CD4-positive, alpha-beta T cell treated with Interleukin-1 beta for 1 hour (primary cell): ENCODE measurements around the gene BCO2.
"Not testable (repeated sequence)": the region's sequence is repeated elsewhere in the genome, so short reads cannot be mapped to it uniquely, and the experiment has no call there.

ENCODE experiments used
- DNase-seq, 2 donors: peaks; one replicate each; pipeline ENCODE4 v3.0.0-alpha.2; 2020 to 2022

Gene BCO2, protein sequence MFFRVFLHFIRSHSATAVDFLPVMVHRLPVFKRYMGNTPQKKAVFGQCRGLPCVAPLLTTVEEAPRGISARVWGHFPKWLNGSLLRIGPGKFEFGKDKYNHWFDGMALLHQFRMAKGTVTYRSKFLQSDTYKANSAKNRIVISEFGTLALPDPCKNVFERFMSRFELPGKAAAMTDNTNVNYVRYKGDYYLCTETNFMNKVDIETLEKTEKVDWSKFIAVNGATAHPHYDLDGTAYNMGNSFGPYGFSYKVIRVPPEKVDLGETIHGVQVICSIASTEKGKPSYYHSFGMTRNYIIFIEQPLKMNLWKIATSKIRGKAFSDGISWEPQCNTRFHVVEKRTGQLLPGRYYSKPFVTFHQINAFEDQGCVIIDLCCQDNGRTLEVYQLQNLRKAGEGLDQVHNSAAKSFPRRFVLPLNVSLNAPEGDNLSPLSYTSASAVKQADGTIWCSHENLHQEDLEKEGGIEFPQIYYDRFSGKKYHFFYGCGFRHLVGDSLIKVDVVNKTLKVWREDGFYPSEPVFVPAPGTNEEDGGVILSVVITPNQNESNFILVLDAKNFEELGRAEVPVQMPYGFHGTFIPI

DNA sequence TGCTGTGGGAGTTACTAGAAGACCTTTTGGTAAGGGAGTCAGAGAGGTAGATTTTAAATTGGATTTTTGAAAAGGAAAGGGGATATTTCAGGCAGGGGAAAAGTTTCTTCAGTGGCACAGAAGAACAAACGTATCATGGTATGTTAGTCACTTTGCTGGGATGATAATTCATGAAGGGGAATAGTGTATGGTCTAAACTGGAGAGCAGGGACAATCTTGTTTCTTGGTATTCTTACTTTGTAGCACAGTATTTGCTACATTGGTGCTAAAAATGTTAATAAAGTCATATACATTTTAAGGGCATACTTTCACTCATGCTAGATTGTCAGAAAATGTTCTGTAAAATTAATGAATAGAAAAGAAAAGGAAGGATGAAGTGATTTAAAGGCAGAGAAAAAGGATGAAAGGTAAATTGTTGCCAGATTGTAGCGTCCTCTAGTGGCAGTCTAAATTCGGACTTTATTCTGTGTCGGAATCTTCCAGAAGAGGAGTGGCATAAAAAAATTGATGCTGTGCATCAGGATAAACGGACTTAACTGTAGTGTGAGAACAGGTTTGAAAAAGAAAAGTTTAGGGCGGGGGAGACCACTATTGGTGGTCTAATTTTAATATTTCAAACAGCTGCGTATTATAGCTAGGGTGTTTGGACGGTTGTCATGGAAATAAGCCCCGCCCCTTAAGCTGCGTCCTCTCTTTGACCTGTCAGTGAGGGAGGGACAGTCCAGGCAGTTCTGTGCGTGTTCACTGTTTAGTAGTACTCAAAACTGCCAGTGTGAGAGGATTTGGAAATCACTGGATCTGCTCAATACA, at the start of gene BCO2:
Gene BCO2, plus strand, starts transcription at position 724 of the 810 bp plus-strand sequence. CDS start 90 bp downstream, outside the sequence.
- DNase-seq, result peak; percentile 63 to 81

DNA sequence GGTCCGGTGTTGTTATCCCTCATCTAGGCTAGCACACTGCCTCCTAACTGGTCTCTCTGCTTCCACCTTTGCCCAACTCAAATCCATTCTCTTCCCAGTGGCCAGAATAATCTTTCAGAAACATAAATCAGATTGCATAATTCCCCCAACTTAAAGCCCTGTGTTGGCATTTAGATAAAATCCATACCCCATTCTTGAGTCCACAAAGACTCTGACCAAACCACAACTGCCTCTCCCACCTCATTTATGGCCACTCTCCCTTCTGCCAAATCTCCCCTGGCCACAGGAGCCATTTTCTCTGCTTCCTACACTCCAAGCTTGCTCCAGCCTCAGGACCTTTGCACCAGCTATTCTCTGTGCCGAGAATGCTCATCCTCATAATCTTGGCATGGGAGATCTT, 48.3 kb upstream of the BCO2 start:
- no peak for DNase-seq

DNA sequence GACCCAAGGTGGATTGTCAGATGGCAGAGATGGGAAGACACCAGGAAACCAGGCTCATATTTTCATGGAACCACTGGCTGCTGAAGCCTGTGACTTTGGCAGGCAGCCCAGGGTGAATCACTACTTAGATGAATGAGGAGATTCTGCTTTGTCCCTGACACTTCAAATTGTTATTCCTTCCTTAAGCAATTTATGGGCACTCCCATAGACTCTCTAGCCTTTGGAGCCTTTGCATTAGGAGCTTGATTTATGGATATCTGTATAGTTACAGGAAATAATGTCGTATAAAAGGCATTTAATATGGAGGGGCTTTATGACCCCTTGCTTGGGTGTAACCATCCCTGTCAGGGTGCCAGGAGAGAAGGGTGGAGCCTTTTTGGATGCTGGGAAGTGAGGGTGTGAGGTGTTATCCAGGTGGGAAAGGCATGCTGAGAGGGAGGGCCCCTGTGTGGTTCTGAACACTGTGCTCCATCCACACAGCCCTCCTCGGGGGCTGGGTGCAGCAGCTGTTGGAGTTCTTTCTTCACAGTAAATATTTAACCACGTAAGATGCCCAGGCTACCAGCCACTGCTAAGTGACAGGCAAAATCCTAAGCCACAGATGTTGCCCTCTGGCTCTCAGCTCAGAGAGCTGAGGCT, 46.7 kb upstream of the BCO2 start:
- no peak for DNase-seq

DNA sequence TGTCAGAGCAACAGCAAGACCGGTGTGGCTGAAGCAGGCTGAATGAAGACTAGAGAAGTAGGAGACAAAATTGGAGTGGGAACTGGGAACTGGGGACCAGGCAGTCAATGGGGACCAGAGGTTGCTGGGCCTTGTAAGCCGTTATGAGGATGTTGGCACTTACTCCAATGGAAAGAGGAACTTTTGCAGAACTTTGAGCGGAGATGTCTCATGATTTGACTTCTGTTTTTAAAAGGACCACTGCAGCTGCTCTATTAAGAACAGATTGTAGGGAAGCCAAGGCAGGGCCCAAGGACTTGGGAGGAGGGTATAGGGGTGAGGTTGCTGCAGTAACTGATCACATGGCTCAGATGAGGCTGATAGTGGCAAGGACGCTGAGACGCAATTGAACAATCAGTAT, 45.7 kb upstream of the BCO2 start:
- peak in 1 of 2 donors; percentile 2 for DNase-seq

DNA sequence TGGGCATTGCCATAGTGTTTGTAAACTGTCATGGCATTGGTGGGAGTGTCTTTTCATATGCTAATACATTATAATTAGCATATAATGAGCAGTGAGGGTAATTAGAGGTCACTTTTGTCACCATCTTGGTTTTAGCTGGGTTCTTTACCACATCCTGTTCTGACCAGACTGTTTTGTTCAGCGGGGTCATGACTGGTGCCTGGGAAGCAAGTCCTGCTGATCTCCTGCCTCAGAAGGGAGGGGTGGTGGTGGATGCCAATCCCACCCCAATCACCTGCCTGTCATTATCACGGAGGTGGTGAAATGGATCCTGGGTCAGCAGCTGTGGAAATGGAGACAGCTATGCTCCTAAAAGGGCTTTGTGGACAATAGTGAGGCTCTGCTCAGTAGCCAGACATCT, 42.6 kb upstream of the BCO2 start:
- DNase-seq, result no peak

DNA sequence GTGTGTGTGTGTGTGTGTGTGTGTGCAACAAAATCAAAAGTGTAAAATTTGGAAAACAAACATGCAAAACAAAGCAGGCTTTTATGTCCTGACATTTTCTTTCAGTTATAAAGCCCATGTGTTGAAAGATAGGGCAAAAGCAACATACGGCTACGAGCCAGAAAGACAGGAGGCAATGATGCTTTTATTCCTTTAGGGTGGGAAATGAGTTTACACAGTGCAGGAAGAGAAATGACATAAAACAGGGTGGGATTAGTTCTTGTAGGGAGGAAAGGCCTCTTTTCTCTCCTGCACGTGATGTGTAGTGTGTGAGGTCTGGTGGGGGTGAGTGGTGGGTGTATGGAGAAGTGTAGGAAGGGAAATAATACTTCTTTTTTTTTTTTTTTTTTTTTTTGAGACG, 40.8 kb upstream of the BCO2 start:
- no peak for DNase-seq

DNA sequence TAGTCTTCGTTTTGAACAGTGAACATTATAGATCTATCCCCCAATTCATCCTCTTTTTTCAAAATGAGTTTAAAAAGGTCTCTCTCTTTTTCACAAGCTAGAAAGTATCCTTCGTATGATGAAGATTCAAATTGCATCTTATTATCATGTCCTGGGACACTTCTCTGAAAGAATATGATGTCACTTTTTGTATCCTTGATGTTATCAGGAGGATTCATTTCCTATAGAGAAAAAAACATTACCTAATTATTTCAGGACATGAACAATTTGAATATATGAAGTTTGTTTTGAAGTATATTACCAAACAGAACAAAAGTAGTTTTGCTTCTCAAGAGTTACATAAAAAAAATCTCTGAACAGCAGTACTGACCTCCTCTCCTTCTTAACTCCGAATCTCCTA, 31.7 kb upstream of the BCO2 start:
- DNase-seq, result no peak

DNA sequence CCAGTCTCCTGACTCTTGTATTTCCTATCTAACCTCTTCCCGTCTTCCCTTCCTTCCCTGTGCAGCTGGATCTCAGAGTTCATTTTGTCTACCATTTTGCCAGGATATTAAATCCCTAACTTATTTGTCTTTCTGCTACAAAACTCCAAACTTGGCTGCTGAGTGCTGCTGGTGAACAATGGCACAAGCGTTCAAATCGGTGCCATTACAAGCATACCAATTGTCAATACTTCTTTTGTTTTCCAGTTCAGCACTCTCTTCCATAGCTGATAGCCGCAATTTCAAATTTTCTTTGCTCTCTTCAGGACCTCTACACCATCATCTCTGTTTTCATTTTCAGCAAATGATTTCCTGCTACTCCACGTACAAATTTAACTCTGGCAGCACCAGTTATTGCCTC, 24.8 kb upstream of the BCO2 start:
- no peak for DNase-seq

DNA sequence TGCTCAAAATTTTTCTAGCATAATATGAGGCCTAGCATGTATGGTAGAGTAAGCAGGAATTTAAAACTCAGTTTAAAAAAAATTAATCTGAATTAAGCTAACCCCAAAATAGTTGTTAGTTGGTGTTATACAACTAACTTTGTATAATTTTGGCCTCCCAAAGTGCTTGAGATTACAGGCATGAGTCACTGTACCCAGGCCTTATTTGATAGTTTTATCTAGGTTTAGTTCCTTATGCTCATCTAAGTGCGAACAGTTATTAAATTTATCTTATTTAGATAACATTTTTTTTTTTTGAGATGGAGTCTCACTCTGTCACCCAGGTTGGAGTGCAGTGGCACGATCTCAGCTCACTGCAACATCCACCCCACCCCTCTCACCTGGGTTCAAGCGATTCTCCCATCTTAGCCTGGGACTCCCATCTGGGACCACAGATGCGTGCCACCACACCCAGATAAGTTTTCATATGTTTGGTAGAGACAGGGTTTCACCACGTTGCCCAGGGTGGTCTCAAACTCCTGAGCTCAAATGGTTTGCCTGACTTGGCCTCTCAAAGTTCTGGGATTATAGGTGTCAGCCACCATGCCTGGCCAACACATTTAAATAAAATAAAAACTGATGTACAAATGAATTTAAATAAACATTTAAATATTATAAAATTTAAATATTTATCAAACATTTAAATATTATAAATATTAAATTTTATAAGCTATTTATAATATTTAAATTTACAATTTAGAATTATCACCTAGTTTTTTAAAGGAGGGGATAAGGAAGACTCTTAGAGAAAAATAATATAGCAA, 19.0 kb upstream of the BCO2 start:
- DNase-seq, result no peak

DNA sequence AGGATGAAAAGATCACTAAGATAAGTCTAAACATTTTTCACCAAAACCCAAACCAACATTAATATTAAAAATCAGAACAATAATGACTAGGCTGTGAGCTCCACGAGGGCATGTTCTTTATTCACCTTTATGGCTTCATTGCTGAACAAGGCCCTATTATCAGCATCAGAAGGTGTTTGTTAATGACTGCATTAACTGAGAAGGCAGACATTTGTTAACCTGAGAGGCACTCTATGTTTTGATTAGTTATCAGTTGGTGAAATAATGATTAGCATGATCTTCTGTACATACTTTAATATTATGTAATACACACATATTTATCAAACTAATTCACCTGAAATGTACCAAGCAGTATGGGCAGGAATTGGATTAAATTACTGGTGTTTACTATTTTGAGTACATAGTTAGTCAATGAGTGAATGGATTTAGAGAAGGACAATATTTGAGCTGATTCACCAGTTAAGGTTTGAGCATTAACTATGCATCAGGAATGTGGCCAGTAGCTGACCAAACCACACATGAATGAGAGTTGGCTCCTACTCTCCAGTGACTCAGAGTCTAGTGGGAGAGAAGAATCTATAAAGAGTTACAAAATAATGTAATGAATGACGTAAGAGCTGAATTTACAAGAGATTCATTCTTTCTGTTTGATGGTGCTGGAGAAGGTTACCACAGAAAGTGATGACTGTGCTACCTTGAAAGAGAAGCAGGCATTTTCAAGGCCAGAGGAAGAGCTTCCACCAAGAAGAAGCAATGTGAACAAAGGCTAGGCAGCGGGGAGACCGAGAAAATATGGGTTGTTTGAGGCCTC, 18.2 kb upstream of the BCO2 start:
- DNase-seq, result peak in 1 of 2 donors; percentile 41

DNA sequence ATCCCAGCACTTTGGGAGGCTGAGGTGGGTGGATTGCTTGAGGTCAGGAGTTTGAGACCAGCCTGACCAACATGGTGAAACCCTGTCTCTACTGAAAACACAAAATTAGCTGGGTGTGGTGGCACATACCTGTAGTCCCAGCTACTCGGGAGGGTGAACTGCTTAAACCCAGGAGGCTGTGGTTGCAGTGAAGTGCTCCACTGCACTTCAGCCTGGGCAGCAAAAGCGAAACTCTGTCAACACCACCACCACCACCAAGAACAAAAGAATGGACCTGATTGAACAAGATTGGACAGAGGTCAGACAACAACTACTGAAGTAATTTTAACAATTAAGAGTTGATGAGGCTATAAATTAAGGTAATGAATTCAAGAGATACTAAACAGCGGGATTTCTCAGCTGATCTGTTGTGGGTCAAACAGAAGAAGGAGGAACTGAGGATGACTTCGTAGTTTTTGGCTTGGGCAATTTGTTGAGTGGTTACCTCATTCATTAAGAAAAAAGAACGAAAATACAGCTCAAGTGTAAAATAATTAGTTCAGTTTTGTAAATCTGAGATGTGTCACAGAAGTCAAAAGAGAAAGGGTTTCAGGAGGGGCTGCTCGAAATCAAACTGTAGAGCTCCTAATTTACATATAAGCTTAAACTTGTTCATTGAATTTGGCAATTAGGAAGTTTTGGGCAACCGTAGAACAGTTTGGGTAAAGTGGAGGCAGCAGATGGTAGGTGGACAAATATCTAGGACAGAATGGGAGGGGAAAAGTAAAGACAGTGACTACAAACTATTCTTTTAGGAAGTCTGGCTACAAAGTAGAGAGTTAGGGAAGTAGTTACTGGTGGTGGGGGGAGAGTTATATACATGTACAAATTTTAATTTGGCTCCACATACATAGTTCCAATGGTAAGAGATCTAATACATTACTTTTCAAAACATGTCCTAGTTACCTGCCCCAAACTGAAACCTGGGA, 15.9 kb upstream of the BCO2 start:
- no peak for DNase-seq

DNA sequence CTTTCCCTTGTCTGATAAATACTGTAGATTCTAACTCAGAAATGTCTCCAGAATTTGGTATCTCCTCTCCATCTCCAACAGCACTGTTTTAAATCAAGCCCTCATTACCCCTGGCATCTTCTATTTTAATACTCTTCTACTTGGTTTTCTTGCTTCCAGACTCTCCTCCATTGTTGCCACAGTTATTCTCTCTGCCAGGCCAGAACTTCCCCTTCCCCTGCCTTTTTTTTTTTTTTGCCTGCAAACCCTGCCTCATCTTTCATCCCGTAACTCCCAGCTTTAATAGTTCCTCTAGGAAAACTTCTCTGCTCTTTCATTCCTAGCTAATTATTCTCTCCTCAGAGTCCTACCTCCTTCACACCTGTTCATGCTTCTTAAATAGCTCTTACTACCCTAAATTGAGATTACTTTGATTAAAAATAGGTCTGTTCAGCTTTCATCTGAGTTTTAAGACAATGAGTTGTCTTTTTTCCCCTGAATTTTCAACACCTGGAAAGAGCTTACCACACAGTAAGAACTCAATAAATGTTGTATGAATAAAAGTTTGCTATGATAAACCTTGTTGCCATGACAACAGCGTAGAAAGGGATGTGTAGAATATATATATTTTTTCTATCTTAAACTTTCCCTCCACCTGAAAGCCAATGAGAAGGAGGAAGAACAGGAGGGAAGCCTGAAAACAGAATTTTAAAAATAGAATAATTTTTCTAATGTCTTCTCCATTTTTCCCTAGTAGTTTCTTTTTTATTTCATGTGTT, 15.0 kb upstream of the BCO2 start:
- DNase-seq, result no peak

DNA sequence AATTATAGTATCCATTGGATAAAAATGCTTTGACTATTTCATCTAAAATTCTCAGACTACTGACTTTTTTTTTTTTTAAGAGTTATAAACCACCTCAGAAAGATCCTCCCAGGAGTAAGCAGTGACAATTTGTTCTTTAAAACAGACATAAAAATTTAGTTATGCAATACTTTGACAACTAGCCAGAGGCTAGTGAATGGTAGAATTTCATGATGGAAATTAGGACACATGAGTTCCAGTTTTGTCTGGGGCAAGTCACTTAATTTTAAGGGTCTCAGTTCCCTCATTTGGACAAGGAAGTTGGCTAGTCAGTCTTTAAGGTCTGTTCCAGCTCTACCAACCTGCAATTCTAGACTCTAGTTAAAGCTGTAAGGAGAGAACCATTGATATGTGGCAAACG, 14.3 kb upstream of the BCO2 start:
- DNase-seq, result no peak

DNA sequence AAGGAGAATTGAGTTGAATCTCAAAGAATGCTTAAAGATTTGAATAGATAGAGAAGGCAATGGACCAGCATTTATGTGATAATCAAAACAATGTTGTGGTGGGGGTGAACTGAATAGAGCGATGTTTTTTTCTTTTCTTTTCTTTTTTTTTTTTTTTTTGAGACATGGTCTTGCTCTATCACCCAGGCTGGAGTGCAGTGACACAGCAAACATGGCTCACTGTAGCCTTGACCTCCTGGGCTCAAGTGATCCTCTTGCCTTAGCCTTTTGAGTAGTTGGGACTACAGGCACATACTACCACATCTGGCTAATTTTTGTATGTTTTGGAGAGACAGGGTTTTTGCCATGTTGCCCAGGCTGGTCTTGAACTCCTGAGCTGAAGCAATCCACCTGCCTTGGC, 13.1 kb upstream of the BCO2 start:
- not testable (repeated sequence) for DNase-seq

DNA sequence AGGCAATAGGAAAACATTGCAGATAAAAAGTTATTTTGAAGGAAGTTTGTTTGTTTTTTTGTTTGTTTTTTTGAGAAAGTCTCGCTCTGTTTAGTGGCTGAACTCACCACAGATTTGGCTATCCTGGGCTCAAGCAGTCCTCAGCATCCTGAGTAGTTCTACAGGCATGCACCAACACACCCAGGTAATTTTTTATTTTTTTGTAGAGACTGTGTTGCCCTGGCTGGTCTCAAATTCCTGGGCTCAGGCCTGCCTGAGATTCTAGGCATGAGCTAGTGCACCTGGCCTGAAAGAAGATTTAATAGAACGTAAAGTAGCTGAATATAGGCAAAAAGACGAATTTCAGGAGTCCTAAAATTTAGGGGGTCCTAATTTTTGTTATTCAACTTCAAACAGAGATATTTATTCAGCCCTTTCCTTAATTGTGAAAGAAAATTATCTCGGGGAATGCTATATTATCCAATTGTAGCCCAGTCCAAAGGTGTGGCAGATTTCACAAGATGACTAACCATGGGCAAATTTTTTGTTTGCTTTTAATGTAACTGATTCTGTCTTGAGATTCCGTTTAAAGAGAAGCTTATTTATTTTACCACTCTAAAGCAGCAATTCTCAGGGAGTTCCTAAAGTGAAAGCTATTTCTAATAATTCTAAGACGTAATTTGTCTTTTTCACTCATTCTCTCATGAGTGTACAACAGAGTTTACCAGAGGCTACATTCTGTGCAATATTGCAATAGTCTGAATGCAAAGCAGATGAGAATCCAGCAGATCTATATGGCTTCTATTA, 12.4 kb upstream of the BCO2 start:
- DNase-seq, result no peak

DNA sequence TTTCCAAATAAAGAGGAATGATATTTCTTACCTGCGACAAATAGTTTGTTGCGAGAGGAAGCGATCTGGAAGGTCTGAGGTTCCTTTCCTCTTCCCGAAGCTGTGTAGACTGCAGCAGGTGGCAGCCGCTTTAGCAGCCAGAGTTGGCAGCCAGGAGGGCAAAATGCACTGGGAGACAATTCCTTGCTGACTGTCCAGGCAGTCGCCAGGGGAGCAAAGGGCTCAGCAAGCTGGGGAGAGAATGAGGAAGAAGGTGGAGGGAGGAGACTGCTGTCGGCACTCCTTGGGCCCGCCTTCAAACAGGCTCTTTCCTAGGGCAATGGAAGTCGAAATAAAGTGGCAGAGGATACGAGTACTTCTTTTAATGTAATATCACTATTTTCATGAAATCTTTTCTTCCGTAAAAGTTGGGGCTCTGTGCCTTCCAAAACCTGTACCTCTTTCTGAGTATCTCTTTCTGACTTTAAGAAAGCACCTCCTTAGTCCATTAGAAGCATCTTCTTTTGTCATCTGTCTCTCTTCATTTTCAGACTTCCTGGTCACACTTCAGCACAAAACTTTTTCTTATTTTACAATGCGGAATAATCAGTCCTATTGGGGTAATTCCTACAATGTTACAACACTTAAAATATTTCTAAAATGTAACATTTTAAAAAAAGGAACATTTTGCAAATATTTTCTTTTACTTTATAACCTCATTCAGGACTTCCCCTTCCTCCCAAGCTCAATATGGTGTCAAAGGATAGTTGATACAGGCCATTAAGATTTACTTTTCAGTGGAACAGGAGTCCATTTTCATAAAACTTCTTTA, 11.2 kb upstream of the BCO2 start, which contains the start of gene IL18:
Gene IL18, minus strand, starts transcription at position 220 of the 811 bp plus-strand sequence. CDS start 9,041 bp downstream, outside the sequence.
- peak in 1 of 2 donors; percentile 39 for DNase-seq

DNA sequence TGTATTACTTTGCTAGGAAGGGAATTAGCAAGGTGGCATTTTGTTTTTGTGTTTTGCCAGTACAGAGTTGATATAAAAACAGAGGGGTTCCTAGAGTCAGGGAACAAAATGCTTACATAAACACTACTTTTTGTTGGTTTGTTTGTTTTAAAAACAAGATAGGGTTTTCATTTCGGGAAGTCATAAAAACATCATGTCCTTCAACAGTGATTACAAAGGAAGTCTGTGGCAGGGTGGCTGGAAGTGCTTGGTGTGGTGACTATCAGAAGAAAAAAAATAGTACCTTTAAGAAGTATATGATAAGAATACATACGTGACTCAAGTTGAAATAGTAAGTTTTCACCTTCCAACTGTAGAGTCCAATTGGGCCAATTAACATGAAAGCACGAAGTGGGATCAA, 10.3 kb upstream of the BCO2 start:
- no peak for DNase-seq

DNA sequence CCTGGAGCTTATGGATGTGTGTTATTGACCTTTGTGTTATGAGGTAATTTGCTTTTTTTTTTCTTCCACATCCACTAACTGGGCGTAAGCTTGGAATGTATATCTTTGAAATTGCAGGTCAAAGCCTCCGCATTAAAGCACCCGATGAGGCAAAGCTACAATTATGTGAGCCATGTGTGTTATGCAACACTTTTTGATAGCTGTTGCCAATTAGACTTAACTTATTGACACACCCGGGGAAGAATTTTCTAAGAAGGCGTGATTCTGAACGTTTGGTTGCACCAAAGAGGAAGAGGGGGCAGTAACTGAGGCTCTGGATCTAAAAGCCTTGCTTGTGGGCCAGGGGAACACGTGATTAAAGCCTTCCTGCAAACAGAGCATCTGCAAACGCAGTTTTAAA, 8.8 kb upstream of the BCO2 start:
- no peak for DNase-seq
